Tibial artery (tissue), 4 donors: ENCODE measurements around the gene GPR61.

Experiments
- DNase-seq, 2 donors: peaks; one replicate each; pipeline ENCODE4 v3.0.0-alpha.2; 2019
- H3K27ac ChIP-seq, 2 donors: fragments of 200-600 bp; sonication (generic) in 1 of 2; 1 replicate in 1 of 2; 2 replicates in 1 of 2; pipeline ENCODE4 v1.5.1; 2018 to 2019; ENCODE audit warnings: mild to moderate bottlenecking in 1 of 2
- H3K27me3 ChIP-seq, 2 donors: fragments of 200-600 bp; sonication (generic) in 1 of 2; one replicate each; pipeline versions ENCODE4 v1.5.1 to v1.6.0; 2016 to 2019
- H3K36me3 ChIP-seq, 3 donors: fragments of 200-600 bp; sonication (generic) in 2 of 3; one replicate each; pipeline ENCODE4 v1.5.1; 2016 to 2019; ENCODE audit warnings: mild to moderate bottlenecking in 2 of 3
- H3K4me1 ChIP-seq, 4 donors: fragments of 200-600 bp; sonication (generic) in 2 of 4; 1 replicate in 3 of 4; 2 replicates in 1 of 4; pipeline ENCODE4 v1.5.1; 2016 to 2019
- H3K4me3 ChIP-seq, 2 donors: fragments of 200-600 bp; sonication (generic) in 1 of 2; 1 replicate in 1 of 2; 2 replicates in 1 of 2; pipeline ENCODE4 v1.5.1; 2018 to 2019; ENCODE audit warnings: mild to moderate bottlenecking in 2 of 2
- H3K9me3 ChIP-seq, 3 donors: fragments of 200-600 bp; sonication (generic) in 1 of 3; one replicate each; pipeline ENCODE4 v1.5.1; 2016 to 2019
- CTCF ChIP-seq, 2 experiments: fragments of 200-600 bp in 1 of 2; fragments of 450-650 bp in 1 of 2; IDR thresholded peaks; one replicate each; pipeline ENCODE4 v1.5.1; 2017 to 2019; ENCODE audit warnings: antibody characterized with exemption in 2 of 2, mild to moderate bottlenecking in 1 of 2, moderate library complexity in 1 of 2
- intact Hi-C: fragments of 100-400 bp; cut with DNase I; formaldehyde crosslinking; loops from one replicate; pipeline ENCODE4 v1.15.0; 2023; ENCODE audit warnings: low total_unique reads

Gene GPR61

GRCh38 chr1:109547463-109548320, 8.0 kb downstream of the GPR61 start:
- no peak for DNase-seq
- intact Hi-C loops = loop anchor here (5.0 to 10.0 kb wide), 2 partner anchors 225 to 437 kb away; partner anchors contain the start of gene AHCYL1
- peaks cover 0 to 44% (median 22%) of the 10 kb centered on the region in 4 donors for H3K4me1 ChIP-seq
- peak overlapping the region; percentile 94 to 96 for H3K27ac ChIP-seq
- peak overlapping the region; percentile 91 to 96 for H3K4me3 ChIP-seq
- H3K9me3 ChIP-seq = no peaks in the 10 kb centered on the region
- H3K36me3 ChIP-seq = no peaks in the 10 kb centered on the region
- no peak for TF ChIP-seq CTCF (IDR thresholded peaks at IDR 0.05)
- peaks cover 0 to 3% of the 10 kb centered on the region in 2 donors for H3K27me3 ChIP-seq

- Histone ChIP-seq H3K27ac (peak within 1 kb of the TSS; percentile 94 to 96), H3K4me3 (peak within 1 kb of the TSS; percentile 91 to 96), H3K27me3 (no peaks in the 10 kb centered on the region), H3K4me1 (peaks cover 0 to 53% (median 23%) of the 10 kb centered on the region in 4 donors), H3K9me3 (no peaks in the 10 kb centered on the region), H3K36me3 (no peaks in the 10 kb centered on the region)
- no peak for TF ChIP-seq CTCF (IDR thresholded peaks at IDR 0.05)
- DNase-seq = peak; percentile 97 to 98
- intact Hi-C loops = loop anchor here (5.0 to 10.0 kb wide), 2 partner anchors 224 to 436 kb away; partner anchors contain the start of gene AHCYL1
Observed at GRCh38 chr1:109548321-109549267, 8.9 kb downstream of the GPR61 start, which contains the start of gene GNAI3. TSS of gene GNAI3 (plus strand) at chr1:109548615. CDS start at chr1:109548721, 106 bp downstream.

- H3K27ac ChIP-seq = no peak overlapping the region
- no peak for TF ChIP-seq CTCF (IDR thresholded peaks at IDR 0.05)
- H3K9me3 ChIP-seq = no peaks in the 10 kb centered on the region
- DNase-seq = no peak
- H3K4me3 ChIP-seq = no peak overlapping the region
- no peaks in the 10 kb centered on the region for H3K36me3 ChIP-seq
- no peaks in the 10 kb centered on the region for H3K27me3 ChIP-seq
- intact Hi-C loops = no loop called here
- H3K4me1 ChIP-seq = peaks cover 0 to 72% (median 17%) of the 10 kb centered on the region in 4 donors
Observed at GRCh38 chr1:109556563-109556962, 16.9 kb downstream of the GPR61 start.

- Histone ChIP-seq H3K4me1 (peaks cover 0 to 72% (median 13%) of the 10 kb centered on the region in 4 donors), H3K9me3 (no peaks in the 10 kb centered on the region), H3K36me3 (no peaks in the 10 kb centered on the region), H3K4me3 (no peak overlapping the region), H3K27me3 (no peaks in the 10 kb centered on the region), H3K27ac (no peak overlapping the region)
- intact Hi-C loops = no loop called here
- no peak for DNase-seq
- TF ChIP-seq CTCF (IDR thresholded peaks at IDR 0.05) = no peak
Observed at GRCh38 chr1:109557520-109557919, 17.8 kb downstream of the GPR61 start.

GRCh38 chr1:109559995-109560394, 20.3 kb downstream of the GPR61 start:
- H3K4me1 ChIP-seq = peaks cover 0 to 78% (median 18%) of the 10 kb centered on the region in 4 donors
- H3K4me3 ChIP-seq = no peak overlapping the region
- H3K36me3 ChIP-seq = no peaks in the 10 kb centered on the region
- H3K27me3 ChIP-seq = no peaks in the 10 kb centered on the region
- no peak overlapping the region for H3K27ac ChIP-seq
- TF ChIP-seq CTCF (IDR thresholded peaks at IDR 0.05) = no peak
- intact Hi-C loops = no loop called here
- no peaks in the 10 kb centered on the region for H3K9me3 ChIP-seq
- no peak for DNase-seq
